ENCODE data around the gene IDH3G.
"Not testable (repeated sequence)": the region's sequence is repeated elsewhere in the genome, so short reads cannot be mapped to it uniquely, and the experiment has no call there.

Gene IDH3G

DNA sequence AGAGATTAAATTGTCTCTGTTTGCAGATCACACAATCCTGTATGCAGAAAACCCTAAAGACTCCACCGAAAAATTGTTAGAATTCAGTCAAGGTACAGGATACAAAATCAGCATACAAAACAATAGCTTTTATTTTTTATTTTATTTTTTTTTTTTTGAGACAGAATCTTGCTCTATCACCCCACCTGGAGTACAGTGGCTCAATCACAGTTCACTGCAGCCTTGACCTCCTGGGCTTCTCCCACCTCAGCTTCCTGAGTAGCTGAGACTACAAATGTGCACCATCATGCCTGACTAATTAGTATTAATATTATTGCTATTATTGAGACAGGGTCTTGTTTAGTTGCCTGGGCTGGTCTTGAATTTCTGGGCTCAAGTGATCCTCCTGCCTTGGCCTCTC is 39.0 kb downstream of the IDH3G start:
- no peak overlapping the region for H3K27ac ChIP-seq
- H3K79me2 ChIP-seq (ENCODE audit: insufficient read depth, low read depth), result no peaks in the 10 kb centered on the region
- TF ChIP-seq, protein P1, sequence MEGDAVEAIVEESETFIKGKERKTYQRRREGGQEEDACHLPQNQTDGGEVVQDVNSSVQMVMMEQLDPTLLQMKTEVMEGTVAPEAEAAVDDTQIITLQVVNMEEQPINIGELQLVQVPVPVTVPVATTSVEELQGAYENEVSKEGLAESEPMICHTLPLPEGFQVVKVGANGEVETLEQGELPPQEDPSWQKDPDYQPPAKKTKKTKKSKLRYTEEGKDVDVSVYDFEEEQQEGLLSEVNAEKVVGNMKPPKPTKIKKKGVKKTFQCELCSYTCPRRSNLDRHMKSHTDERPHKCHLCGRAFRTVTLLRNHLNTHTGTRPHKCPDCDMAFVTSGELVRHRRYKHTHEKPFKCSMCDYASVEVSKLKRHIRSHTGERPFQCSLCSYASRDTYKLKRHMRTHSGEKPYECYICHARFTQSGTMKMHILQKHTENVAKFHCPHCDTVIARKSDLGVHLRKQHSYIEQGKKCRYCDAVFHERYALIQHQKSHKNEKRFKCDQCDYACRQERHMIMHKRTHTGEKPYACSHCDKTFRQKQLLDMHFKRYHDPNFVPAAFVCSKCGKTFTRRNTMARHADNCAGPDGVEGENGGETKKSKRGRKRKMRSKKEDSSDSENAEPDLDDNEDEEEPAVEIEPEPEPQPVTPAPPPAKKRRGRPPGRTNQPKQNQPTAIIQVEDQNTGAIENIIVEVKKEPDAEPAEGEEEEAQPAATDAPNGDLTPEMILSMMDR (conservative IDR thresholded peaks at IDR 0.05; ENCODE audit: low read depth, low read length), result no peak
- no peak overlapping the region for H3K4me3 ChIP-seq (IDR thresholded peaks at IDR 0.05; ENCODE audit: insufficient read depth, low read depth, low read length)
- H4K20me1 ChIP-seq (ENCODE audit: insufficient read depth), result no peaks in the 10 kb centered on the region
- no peaks in the 10 kb centered on the region for H3K4me1 ChIP-seq (ENCODE audit: low read depth, poor library complexity, severe bottlenecking)
- H3K27me3 ChIP-seq (ENCODE audit: insufficient read depth, low read depth), result no peaks in the 10 kb centered on the region
- no peak overlapping the region for H2AFZ ChIP-seq (ENCODE audit: low read depth)
- H3K9ac ChIP-seq, result no peak overlapping the region
- H3K36me3 ChIP-seq (ENCODE audit: insufficient read depth), result no peaks in the 10 kb centered on the region
- H3K4me2 ChIP-seq, result no peak overlapping the region

DNA sequence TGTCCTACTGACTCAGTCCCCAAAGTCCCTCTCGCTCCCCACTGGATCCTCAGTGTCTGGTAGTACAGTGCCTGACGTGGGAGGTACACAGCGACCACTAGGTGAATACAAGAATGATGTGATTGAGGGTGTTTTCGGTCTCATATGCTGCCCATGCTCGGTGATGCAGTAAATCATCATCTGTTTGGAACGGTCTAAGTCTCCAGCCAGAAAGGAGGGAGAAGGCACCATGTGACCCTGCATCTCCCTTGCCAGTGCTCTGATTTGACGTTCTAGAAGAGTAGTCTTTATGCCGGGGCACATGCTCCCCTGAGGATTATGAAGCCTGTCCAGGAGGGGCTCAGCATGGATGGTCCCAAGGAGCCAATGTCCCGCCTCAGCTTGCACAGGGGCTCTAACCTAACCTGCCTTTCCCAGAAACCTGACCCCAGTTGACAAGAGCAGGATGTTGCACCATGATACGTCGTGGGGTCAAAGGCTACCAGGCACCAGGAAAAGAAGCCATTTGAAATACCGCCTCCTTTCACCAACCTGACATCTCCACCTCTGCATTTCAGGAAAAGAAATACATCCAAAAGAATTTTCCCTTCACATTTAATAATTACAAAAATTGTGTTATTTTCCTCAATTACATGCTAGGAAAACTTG is 43.9 kb downstream of the IDH3G start:
- Histone ChIP-seq H3K27ac (no peak overlapping the region), H3K36me3 (ENCODE audit: insufficient read depth) (no peaks in the 10 kb centered on the region), H4K20me1 (ENCODE audit: insufficient read depth) (no peaks in the 10 kb centered on the region), H3K4me3 (IDR thresholded peaks at IDR 0.05; ENCODE audit: insufficient read depth, low read depth, low read length) (no peak overlapping the region), H2AFZ (ENCODE audit: low read depth) (no peak overlapping the region), H3K79me2 (ENCODE audit: insufficient read depth, low read depth) (no peaks in the 10 kb centered on the region), H3K4me2 (no peak overlapping the region), H3K27me3 (ENCODE audit: insufficient read depth, low read depth) (no peaks in the 10 kb centered on the region), H3K4me1 (ENCODE audit: low read depth, poor library complexity, severe bottlenecking) (no peaks in the 10 kb centered on the region), H3K9ac (no peak overlapping the region)
- TF ChIP-seq, protein P1 (conservative IDR thresholded peaks at IDR 0.05; ENCODE audit: low read depth, low read length), result no peak

DNA sequence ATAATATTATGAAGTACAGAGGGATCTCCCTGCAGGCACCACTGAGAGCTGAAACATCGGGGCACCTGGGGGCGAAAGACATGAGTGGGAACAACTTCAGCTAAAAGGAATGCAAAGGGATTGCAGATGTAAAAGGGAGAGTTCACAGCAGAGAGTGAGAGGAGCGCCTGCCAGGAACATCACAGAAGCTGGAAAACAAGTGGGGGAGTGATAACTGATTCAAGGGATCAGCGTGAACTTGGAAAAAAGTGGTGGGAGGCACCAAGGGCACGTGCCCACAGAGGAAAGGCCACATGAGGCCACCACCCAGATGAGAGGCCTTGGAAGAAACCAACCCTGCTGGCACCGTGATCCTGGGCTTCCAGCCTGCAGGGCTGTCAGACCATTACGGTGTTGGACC is 45.2 kb downstream of the IDH3G start:
- H3K27ac ChIP-seq; H2AFZ ChIP-seq (ENCODE audit: low read depth); H3K36me3 ChIP-seq (ENCODE audit: insufficient read depth): not testable (repeated sequence)

DNA sequence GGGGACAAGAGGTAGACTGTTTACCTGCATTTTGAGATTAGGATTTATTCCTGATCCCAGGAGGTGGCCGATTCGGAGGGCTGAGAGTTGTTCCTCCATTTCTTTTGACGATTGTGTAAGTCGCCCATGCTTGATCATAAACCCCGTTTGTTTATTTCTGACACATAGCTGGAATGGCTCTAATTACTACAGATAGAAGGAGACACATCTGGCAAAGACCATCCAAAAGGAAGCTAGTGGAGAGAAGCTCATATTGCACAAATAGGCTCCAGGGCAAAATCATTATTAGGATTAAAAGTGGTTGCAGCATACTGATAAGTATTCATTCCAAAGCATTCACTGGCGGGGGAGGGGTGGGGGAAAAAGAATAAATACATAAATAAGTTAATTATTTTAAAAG is 47.2 kb downstream of the IDH3G start:
- not testable (repeated sequence) for H3K4me3 ChIP-seq (IDR thresholded peaks at IDR 0.05; ENCODE audit: insufficient read depth, low read depth, low read length); H3K36me3 ChIP-seq (ENCODE audit: insufficient read depth); H3K27ac ChIP-seq; H3K9ac ChIP-seq; H3K4me2 ChIP-seq; H4K20me1 ChIP-seq (ENCODE audit: insufficient read depth); H3K79me2 ChIP-seq (ENCODE audit: insufficient read depth, low read depth); H3K27me3 ChIP-seq (ENCODE audit: insufficient read depth, low read depth); H3K4me1 ChIP-seq (ENCODE audit: low read depth, poor library complexity, severe bottlenecking); H2AFZ ChIP-seq (ENCODE audit: low read depth)

More for the DNA sequence above, 45.2 kb downstream of the IDH3G start:
- H3K4me1 ChIP-seq (ENCODE audit: low read depth, poor library complexity, severe bottlenecking); H4K20me1 ChIP-seq (ENCODE audit: insufficient read depth); H3K9ac ChIP-seq; H3K4me2 ChIP-seq; H3K79me2 ChIP-seq (ENCODE audit: insufficient read depth, low read depth); H3K4me3 ChIP-seq (IDR thresholded peaks at IDR 0.05; ENCODE audit: insufficient read depth, low read depth, low read length); H3K27me3 ChIP-seq (ENCODE audit: insufficient read depth, low read depth): not testable (repeated sequence)

DNA sequence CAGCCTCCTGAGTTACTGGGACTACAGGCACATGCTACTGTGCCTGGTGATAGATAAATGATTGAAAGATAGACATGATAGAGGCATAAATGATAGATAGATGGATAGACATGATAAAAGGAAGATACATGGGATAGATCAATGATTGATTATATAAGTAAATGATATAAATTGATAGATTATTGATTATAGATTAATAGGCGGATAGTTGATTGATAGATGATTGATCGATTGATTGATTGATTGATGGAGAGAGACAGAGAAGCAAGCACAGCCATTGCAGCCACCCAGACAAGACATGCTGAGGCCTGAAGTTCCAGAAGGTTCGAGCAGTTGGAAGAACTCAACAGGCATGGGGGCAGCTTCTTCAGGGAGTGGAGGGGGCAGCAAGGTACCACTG is 47.8 kb downstream of the IDH3G start:
- Histone ChIP-seq H3K79me2 (ENCODE audit: insufficient read depth, low read depth) (no peaks in the 10 kb centered on the region), H2AFZ (ENCODE audit: low read depth) (no peak overlapping the region), H3K27me3 (ENCODE audit: insufficient read depth, low read depth) (no peaks in the 10 kb centered on the region), H4K20me1 (ENCODE audit: insufficient read depth) (no peaks in the 10 kb centered on the region), H3K4me3 (IDR thresholded peaks at IDR 0.05; ENCODE audit: insufficient read depth, low read depth, low read length) (no peak overlapping the region), H3K9ac (no peak overlapping the region), H3K4me2 (no peak overlapping the region), H3K4me1 (ENCODE audit: low read depth, poor library complexity, severe bottlenecking) (no peaks in the 10 kb centered on the region), H3K36me3 (ENCODE audit: insufficient read depth) (no peaks in the 10 kb centered on the region), H3K27ac (no peak overlapping the region)
- TF ChIP-seq, protein P1 (conservative IDR thresholded peaks at IDR 0.05; ENCODE audit: low read depth, low read length), result no peak

DNA sequence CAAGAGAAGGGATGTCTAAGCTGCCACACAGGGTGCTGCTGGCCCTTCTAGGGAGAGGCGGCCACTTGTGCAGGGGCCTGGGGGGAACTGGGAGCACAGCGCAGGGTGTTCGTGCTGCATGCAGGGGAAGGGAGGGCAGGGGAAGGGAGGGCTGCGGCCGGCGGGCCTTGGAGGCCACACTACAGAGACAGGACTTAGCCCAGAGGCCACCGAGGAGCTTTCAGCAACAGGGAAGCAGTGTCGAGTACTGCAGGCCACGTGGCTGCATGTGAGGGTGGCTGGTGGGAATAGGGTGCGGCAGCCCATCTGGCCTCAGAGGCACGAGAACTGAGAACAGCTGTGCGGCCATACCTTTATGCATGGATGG is 49.1 kb downstream of the IDH3G start:
- not testable (repeated sequence) for H3K27ac ChIP-seq; H4K20me1 ChIP-seq (ENCODE audit: insufficient read depth); H3K79me2 ChIP-seq (ENCODE audit: insufficient read depth, low read depth); H3K4me1 ChIP-seq (ENCODE audit: low read depth, poor library complexity, severe bottlenecking); H3K36me3 ChIP-seq (ENCODE audit: insufficient read depth); H3K27me3 ChIP-seq (ENCODE audit: insufficient read depth, low read depth); H3K4me2 ChIP-seq; H3K4me3 ChIP-seq (IDR thresholded peaks at IDR 0.05; ENCODE audit: insufficient read depth, low read depth, low read length); H3K9ac ChIP-seq; H2AFZ ChIP-seq (ENCODE audit: low read depth)

Data from KMS-11 (cell line).